Measurements from ENCODE around the gene POLA2.
"Not testable (repeated sequence)": the region's sequence is repeated elsewhere in the genome, so short reads cannot be mapped to it uniquely, and the experiment has no call there.

Gene POLA2

DNA sequence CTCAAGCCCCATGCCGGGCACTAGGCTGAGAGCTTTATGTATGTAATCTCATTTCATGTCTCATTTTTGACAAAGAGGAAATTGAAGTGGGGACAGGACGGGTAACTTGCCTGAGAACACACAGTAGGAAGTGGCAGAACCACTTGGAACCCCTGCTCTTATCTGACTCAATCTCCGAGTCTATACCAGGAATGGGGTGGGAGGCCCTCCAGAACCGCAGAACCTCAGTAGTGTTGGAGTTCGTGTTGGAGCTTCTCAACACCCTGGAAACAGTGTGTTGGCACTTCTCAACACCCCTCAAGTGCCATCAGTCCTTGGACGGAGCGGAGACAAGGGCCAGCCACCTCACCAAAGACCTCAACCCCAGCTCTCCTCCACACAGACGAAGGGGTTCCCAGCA is 38.8 kb upstream of the POLA2 start:
- no peaks in the 10 kb centered on the region for H3K9me3 ChIP-seq (ENCODE audit: control insufficient read depth, low read depth, low read length)
- H3K36me3 ChIP-seq (ENCODE audit: control insufficient read depth, low read depth, low read length): no peaks in the 10 kb centered on the region
- peaks cover 10% of the 10 kb centered on the region for H3K27me3 ChIP-seq (ENCODE audit: control insufficient read depth, insufficient read depth, low read length)
- H3K4me3 ChIP-seq (ENCODE audit: low read length): no peak overlapping the region
- peaks cover 12% of the 10 kb centered on the region for H3K4me1 ChIP-seq (ENCODE audit: control insufficient read depth, low read depth, low read length)
- H3K27ac ChIP-seq (ENCODE audit: low read length): no peak overlapping the region
- H3K9ac ChIP-seq (ENCODE audit: low read length): no peak overlapping the region

- H3K9ac ChIP-seq (ENCODE audit: low read length): peak overlapping the region; percentile 50
- H3K27ac ChIP-seq (ENCODE audit: low read length): no peak overlapping the region
- H3K4me1 ChIP-seq (ENCODE audit: control insufficient read depth, low read depth, low read length): peaks cover 12% of the 10 kb centered on the region
- no peaks in the 10 kb centered on the region for H3K36me3 ChIP-seq (ENCODE audit: control insufficient read depth, low read depth, low read length)
- H3K27me3 ChIP-seq (ENCODE audit: control insufficient read depth, insufficient read depth, low read length): peaks cover 10% of the 10 kb centered on the region
- H3K4me3 ChIP-seq (ENCODE audit: low read length): peak overlapping the region; percentile 69
- no peaks in the 10 kb centered on the region for H3K9me3 ChIP-seq (ENCODE audit: control insufficient read depth, low read depth, low read length)
Measured at GRCh38 chr11:65224930-65225278, 36.9 kb upstream of the POLA2 start.

GRCh38 chr11:65225279-65226102 is 36.3 kb upstream of the POLA2 start:
- Histone ChIP-seq H3K9me3 (ENCODE audit: control insufficient read depth, low read depth, low read length) (no peaks in the 10 kb centered on the region), H3K36me3 (ENCODE audit: control insufficient read depth, low read depth, low read length) (no peaks in the 10 kb centered on the region), H3K4me1 (ENCODE audit: control insufficient read depth, low read depth, low read length) (peaks cover 12% of the 10 kb centered on the region), H3K9ac (ENCODE audit: low read length) (peak overlapping the region; percentile 50), H3K4me3 (ENCODE audit: low read length) (peak overlapping the region; percentile 69), H3K27me3 (ENCODE audit: control insufficient read depth, insufficient read depth, low read length) (peaks cover 10% of the 10 kb centered on the region), H3K27ac (ENCODE audit: low read length) (no peak overlapping the region)

DNA sequence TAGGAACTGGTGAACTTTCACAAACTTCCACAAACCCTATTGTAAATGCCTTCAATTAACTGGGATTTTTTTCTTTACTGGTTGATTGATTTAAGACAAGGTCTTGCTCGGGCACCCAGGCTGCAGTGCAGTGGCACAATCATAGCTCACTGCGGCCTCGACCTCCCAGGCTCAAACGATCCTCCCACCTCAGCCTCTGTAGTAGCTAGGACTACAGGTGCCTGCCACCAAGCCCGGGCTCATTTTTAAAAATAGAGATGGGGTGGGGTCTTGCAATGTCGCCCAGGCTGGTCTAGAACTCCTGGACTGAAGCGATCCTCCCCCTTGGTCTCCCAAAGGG is 35.7 kb upstream of the POLA2 start:
- peak overlapping the region; percentile 69 for H3K4me3 ChIP-seq (ENCODE audit: low read length)
- no peaks in the 10 kb centered on the region for H3K36me3 ChIP-seq (ENCODE audit: control insufficient read depth, low read depth, low read length)
- peak overlapping the region; percentile 50 for H3K9ac ChIP-seq (ENCODE audit: low read length)
- H3K27ac ChIP-seq (ENCODE audit: low read length): no peak overlapping the region
- peaks cover 10% of the 10 kb centered on the region for H3K27me3 ChIP-seq (ENCODE audit: control insufficient read depth, insufficient read depth, low read length)
- peaks cover 12% of the 10 kb centered on the region for H3K4me1 ChIP-seq (ENCODE audit: control insufficient read depth, low read depth, low read length)
- no peaks in the 10 kb centered on the region for H3K9me3 ChIP-seq (ENCODE audit: control insufficient read depth, low read depth, low read length)

- Histone ChIP-seq H3K9ac (ENCODE audit: low read length) (no peak overlapping the region), H3K4me1 (ENCODE audit: control insufficient read depth, low read depth, low read length) (peaks cover 12% of the 10 kb centered on the region), H3K27me3 (ENCODE audit: control insufficient read depth, insufficient read depth, low read length) (peaks cover 10% of the 10 kb centered on the region), H3K27ac (ENCODE audit: low read length) (no peak overlapping the region), H3K4me3 (ENCODE audit: low read length) (no peak overlapping the region), H3K9me3 (ENCODE audit: control insufficient read depth, low read depth, low read length) (no peaks in the 10 kb centered on the region), H3K36me3 (ENCODE audit: control insufficient read depth, low read depth, low read length) (no peaks in the 10 kb centered on the region)
Measured at GRCh38 chr11:65227879-65228278, 33.9 kb upstream of the POLA2 start.

DNA sequence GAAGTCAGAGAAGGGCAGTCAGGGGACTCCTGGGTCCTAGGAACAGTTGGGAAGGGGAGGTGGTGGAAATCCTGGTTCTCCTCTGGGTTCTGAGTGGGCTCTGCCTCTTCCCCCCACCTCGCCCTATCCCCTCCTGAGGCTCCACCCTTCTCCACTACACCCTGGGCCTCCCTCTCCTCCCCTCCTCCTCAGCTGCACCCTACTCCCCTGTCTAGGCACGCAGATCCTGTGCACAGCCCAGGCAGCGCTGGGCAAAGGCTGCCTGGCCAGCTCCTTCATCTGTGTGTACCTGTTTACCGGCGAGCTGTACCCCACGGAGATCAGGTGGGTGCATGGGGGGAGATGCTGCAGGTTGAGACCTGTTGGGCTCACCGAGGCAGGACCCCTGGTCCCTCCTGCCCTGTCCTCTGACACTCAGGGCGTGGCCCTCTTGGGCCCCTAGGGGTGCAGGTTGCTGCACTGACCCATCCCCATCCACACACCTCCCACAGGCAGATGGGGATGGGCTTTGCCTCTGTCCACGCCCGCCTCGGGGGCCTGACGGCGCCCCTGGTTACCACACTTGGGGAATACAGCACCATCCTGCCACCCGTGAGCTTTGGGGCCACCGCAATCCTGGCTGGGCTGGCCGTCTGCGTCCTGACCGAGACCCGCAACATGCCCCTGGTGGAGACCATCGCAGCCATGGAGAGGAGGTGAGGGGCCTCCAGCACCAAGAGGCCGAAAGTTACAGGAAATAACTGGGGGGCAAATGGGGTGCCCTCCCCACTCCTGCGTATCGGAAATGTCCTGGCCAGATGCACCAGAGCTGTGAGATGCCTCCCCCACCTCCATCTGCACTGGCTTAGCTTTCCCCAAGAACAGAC is 25.3 kb upstream of the POLA2 start:
- H3K9ac ChIP-seq (ENCODE audit: low read length): no peak overlapping the region
- no peaks in the 10 kb centered on the region for H3K4me1 ChIP-seq (ENCODE audit: control insufficient read depth, low read depth, low read length)
- no peaks in the 10 kb centered on the region for H3K36me3 ChIP-seq (ENCODE audit: control insufficient read depth, low read depth, low read length)
- no peaks in the 10 kb centered on the region for H3K9me3 ChIP-seq (ENCODE audit: control insufficient read depth, low read depth, low read length)
- H3K4me3 ChIP-seq (ENCODE audit: low read length): no peak overlapping the region
- no peaks in the 10 kb centered on the region for H3K27me3 ChIP-seq (ENCODE audit: control insufficient read depth, insufficient read depth, low read length)
- no peak overlapping the region for H3K27ac ChIP-seq (ENCODE audit: low read length)

DNA sequence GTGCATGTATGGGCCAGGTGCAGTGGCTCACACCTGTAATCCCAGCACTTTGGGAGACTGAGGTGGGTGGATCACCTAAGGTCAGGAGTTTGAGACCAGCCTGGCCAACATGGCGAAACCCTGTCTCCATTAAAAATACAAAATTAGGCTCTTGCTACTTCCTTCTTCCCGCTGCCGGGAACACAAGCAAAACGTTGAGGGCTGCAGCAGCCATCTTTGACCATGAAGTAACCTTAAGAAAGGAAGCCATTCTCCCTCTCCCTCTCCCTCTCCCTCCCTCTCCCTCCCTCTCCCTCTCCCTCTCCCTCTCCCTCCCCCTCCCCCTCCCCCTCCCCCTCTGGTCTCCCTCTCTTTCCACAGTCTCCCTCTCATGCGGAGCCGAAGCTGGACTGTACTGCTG is 23.5 kb upstream of the POLA2 start:
- H3K9ac ChIP-seq (ENCODE audit: low read length); H3K36me3 ChIP-seq (ENCODE audit: control insufficient read depth, low read depth, low read length); H3K4me3 ChIP-seq (ENCODE audit: low read length); H3K27me3 ChIP-seq (ENCODE audit: control insufficient read depth, insufficient read depth, low read length); H3K9me3 ChIP-seq (ENCODE audit: control insufficient read depth, low read depth, low read length); H3K27ac ChIP-seq (ENCODE audit: low read length); H3K4me1 ChIP-seq (ENCODE audit: control insufficient read depth, low read depth, low read length): not testable (repeated sequence)

DNA sequence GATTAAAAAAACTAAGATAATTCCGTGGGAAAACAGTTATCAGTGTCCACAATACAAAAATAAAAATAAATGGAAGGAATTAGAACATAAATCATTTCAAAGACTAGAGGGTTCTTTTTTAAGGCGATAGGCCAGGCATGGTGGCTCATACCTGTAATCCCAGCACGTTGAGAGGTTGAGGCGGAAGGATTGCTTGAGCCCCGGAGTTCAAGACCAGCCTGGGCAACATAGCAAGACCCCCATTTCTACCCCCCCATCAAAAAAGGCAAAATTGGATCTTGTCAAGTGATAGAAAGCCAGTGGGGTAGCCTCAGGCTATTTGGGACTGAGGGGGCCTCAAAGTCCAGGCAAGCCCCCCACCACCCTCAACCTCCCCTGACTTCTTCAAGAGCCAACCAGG is 20.6 kb upstream of the POLA2 start:
- H3K27me3 ChIP-seq (ENCODE audit: control insufficient read depth, insufficient read depth, low read length): no peaks in the 10 kb centered on the region
- no peaks in the 10 kb centered on the region for H3K36me3 ChIP-seq (ENCODE audit: control insufficient read depth, low read depth, low read length)
- no peak overlapping the region for H3K9ac ChIP-seq (ENCODE audit: low read length)
- no peak overlapping the region for H3K4me3 ChIP-seq (ENCODE audit: low read length)
- peaks cover 9% of the 10 kb centered on the region for H3K4me1 ChIP-seq (ENCODE audit: control insufficient read depth, low read depth, low read length)
- H3K27ac ChIP-seq (ENCODE audit: low read length): no peak overlapping the region
- no peaks in the 10 kb centered on the region for H3K9me3 ChIP-seq (ENCODE audit: control insufficient read depth, low read depth, low read length)

GRCh38 chr11:65241692-65242091 is 20.1 kb upstream of the POLA2 start:
- H3K36me3 ChIP-seq (ENCODE audit: control insufficient read depth, low read depth, low read length): no peaks in the 10 kb centered on the region
- H3K27me3 ChIP-seq (ENCODE audit: control insufficient read depth, insufficient read depth, low read length): no peaks in the 10 kb centered on the region
- H3K4me3 ChIP-seq (ENCODE audit: low read length): no peak overlapping the region
- no peak overlapping the region for H3K9ac ChIP-seq (ENCODE audit: low read length)
- H3K27ac ChIP-seq (ENCODE audit: low read length): no peak overlapping the region
- H3K9me3 ChIP-seq (ENCODE audit: control insufficient read depth, low read depth, low read length): no peaks in the 10 kb centered on the region
- H3K4me1 ChIP-seq (ENCODE audit: control insufficient read depth, low read depth, low read length): peaks cover 9% of the 10 kb centered on the region

DNA sequence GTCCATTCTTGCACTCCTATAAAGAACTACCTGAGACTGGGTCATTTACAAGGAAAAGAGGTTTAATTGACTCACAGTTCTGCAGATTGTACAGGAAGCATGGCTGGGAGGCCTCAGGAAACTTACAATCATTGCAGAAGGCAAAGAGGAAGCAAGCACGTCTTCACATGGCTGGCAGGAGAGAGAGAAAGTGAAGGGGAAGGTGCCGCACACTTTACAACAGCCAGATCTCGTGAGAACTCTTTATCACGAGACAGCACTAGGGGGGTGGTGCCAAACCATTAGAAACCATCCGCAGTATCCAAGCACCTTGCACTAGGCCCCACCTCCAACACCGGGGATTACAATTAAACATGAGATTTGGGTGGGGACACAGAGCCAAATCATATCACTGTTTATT is 19.4 kb upstream of the POLA2 start:
- Histone ChIP-seq H3K36me3 (ENCODE audit: control insufficient read depth, low read depth, low read length) (no peaks in the 10 kb centered on the region), H3K4me1 (ENCODE audit: control insufficient read depth, low read depth, low read length) (peaks cover 9% of the 10 kb centered on the region), H3K27me3 (ENCODE audit: control insufficient read depth, insufficient read depth, low read length) (no peaks in the 10 kb centered on the region), H3K4me3 (ENCODE audit: low read length) (no peak overlapping the region), H3K9ac (ENCODE audit: low read length) (no peak overlapping the region), H3K27ac (ENCODE audit: low read length) (no peak overlapping the region), H3K9me3 (ENCODE audit: control insufficient read depth, low read depth, low read length) (no peaks in the 10 kb centered on the region)

DNA sequence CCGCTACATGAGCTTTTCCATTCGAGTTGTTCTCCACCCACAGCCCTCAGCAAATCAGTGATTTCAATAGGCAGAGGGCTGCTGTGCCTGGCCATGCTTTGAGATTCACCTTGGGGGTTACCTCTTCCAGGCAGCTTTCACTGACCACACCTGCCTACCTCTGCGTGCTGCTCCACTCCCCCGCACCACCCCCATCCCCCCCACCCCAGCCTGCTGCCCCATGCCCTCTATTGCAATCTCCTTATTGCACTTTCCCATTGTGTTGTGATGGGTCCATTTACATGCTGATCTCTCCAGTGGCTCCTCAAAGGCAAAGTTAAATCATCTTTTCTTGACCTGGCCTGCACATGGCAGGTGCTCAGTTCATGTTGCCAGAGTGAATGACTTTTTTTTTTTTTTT is 18.0 kb upstream of the POLA2 start:
- Histone ChIP-seq H3K27ac (ENCODE audit: low read length) (no peak overlapping the region), H3K4me3 (ENCODE audit: low read length) (no peak overlapping the region), H3K36me3 (ENCODE audit: control insufficient read depth, low read depth, low read length) (no peaks in the 10 kb centered on the region), H3K27me3 (ENCODE audit: control insufficient read depth, insufficient read depth, low read length) (no peaks in the 10 kb centered on the region), H3K4me1 (ENCODE audit: control insufficient read depth, low read depth, low read length) (peaks cover 9% of the 10 kb centered on the region), H3K9ac (ENCODE audit: low read length) (no peak overlapping the region), H3K9me3 (ENCODE audit: control insufficient read depth, low read depth, low read length) (no peaks in the 10 kb centered on the region)

DNA sequence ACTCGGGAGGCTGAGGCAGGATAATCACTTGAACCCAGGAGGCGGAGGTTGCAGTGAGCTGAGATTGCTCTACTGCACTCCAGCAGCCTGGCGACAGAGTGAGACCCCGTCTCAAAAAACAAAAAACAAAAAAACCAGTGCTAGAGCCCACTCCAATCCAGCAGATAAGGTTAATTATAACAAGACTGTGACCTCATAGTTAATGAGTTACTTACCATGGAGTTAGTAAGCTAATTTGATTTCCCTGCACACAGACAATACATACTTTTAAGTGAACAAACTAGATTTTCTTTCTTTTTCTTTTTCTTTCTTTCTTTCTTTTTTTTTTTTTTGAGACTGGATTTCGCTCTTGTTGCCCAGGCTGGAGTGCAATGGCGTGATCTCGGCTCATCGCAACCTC is 16.7 kb upstream of the POLA2 start:
- not testable (repeated sequence) for H3K27me3 ChIP-seq (ENCODE audit: control insufficient read depth, insufficient read depth, low read length); H3K9ac ChIP-seq (ENCODE audit: low read length); H3K9me3 ChIP-seq (ENCODE audit: control insufficient read depth, low read depth, low read length); H3K4me3 ChIP-seq (ENCODE audit: low read length); H3K36me3 ChIP-seq (ENCODE audit: control insufficient read depth, low read depth, low read length); H3K27ac ChIP-seq (ENCODE audit: low read length); H3K4me1 ChIP-seq (ENCODE audit: control insufficient read depth, low read depth, low read length)
